GM19372 (cell line): ENCODE measurements around the gene TBC1D19.

ENCODE experiments used
- ATAC-seq: cut with Tn5 transposase; IDR thresholded peaks from one replicate; pipeline ENCODE4 v1.9.1; 2021; ENCODE audit warnings: mild to moderate bottlenecking, low read depth, moderate library complexity; ENCODE audit not compliant: unreplicated experiment

Gene TBC1D19

GRCh38 chr4:26765515-26765914, 181.6 kb downstream of the TBC1D19 start:
- no peak for ATAC-seq

DNA sequence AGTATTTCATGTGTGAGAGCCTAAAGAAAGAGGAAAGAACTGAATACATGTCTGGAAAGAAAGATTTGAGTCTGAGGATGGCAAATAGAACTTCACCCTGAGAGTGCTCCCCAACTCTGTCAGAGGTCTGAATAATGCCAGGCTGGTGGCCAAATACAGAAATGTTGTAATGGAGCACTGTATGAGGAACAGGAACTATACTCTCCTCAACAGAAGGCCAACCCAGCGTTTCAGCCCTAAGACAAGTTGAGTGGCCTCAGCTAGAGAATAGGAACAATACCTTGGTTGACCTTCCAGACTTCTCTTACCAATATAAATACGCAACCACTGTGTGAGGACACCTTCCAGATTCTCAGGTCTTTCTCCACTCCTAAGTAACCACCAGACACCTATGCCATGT, 182.3 kb downstream of the TBC1D19 start:
- ATAC-seq = no peak

DNA sequence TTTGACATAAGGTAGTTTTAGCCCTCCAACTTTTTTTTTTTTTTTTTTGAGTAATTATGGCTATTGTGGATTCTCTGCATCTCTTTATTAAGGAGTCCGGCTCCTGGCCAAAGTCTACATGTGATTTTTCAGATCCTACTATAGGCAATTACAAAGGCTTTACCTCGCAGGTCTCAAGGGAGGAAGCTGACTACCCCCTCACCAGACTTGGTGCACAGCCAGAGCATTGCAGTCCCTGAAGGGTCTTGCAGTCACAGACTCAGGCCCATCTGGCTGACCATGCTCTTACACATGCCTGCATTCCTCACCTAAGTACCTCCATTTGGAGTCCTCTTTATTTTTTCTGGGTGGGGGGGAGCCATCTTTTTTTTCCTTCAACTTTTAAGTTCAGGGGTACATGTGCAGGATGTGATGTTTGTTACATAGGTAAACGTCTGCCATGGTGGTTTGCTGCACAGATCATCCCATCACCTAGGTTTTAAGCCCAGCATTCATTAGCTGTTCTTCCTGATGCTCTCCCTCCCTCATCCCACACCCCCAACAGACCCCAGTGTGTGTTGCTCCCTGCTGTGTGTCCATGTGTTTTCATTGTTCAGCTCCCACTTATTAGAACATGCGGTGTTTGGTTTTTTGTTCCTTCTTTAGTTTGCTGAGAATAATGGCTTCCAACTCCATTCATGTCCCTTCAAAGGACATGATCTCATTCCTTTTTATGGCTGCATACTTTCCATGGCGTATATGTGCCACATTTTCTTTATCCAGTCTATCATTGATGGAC, 188.4 kb downstream of the TBC1D19 start:
- ATAC-seq = no peak

DNA sequence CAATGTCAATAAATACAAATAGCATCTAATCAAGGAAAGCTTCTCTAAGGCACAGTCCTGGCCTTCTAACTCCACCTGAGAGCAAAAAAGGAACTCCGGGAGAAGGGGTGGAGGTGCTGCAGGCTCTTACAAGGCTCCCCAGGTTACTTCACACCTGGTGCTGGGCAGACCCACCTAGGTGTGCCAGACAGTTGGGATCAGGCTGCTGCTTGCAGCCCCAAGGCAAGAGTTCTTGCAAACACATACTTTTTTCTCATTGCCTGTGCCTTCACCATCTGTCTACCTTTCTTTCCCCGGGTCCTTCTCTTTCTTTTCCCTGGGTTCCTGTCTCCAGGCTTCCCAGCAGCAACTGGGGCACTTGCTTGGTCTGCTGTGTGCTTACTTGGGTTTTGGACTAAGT, 195.3 kb downstream of the TBC1D19 start:
- ATAC-seq = no peak

GRCh38 chr4:26779674-26780073, 195.8 kb downstream of the TBC1D19 start:
- no peak for ATAC-seq

DNA sequence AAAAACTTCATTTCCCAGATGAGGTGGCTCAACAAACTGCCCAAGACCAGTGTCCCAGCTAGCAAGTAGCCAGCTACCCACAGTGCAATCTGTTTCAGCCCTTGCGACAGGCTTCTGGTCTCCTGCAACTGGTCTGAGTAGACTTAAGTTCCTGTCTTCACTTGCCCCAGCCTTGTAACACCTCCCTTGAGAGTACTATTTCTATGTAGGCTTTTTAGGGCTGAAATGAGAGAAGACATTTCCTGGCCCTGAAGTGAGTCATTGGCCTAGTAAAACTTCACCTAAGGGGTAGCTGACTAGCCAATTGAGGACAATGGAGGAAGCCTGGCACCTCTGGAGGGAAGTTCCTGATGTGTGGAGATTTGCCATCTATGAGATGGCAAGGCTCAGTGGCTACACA, 196.7 kb downstream of the TBC1D19 start:
- ATAC-seq = no peak

DNA sequence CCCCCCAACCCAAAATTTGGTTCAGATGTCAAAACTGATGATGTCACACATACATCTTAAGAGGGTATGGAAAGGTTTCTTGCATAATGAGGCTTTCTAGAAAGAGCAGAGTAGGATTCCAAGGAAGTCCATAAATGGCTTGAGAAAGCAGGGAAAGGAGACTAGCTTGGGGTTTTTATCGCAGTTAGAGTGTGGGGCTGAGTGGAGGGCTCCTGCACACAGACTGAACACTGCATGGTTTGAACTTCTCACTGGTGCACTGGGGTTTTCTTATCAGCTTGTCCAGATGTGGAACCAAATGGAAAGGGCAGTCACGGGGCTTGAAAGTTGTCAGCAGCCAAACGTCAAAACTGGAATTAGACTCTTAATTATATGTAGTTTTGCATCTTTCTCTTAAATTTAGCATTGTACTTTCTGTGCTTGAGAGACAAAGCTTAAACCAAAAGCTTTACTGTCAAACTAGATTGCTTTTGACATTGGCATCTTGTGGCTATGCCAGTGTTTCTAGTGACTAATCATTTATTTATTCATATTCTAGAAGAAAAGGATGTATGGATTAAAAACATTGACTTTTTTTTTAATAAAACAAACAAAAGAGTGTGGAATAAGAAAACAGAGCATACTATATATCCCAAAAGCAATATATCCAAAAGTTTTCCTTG, 198.4 kb downstream of the TBC1D19 start:
- ATAC-seq = no peak

DNA sequence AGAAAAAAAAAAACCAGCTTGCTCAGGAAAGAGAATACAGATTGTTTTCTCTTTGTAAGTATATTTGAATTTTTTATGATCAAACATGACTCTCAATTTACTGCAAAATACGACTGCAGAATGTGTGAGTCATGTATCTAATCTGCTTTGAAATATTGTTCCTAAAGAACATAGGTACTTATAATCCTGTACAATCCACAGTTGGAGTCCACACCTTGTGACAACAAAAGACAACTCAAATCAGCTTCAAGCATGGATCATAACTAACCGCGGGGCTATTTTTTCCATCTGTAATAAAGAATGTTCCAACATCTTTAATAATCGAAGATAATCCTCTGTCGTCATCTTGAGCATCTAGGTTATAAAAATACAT, 198.9 kb downstream of the TBC1D19 start:
- ATAC-seq = no peak

DNA sequence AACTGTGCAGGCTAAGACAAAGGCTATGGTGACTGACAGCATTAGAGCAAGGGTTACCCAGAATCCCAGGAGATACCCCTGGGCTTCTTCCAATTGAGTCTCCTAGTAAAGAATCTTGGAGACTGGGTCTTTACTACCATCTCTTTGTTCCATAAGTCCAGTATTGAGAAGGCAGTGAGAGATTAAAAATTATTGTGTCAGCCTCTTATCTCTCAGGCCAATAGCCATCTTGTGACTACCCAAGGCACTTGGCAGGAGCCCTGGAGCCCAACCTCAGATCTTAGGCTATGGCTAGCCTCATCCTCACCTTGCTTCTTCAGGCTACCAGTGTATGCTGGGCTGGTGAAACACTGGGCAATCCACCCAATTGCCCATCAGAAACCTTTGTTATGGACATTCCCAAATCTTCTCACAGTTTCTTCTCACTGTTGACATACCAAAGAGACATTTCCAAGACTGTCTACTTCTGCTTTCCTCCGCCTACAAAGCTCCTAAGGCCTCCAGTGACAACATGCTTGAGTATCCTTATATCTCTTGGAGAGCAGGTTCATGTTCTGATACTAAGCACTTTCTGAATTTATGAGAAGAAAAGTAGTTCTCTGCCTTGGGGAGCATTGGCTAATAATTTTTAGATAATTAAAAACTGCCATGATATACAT, 200.5 kb downstream of the TBC1D19 start:
- ATAC-seq = no peak

GRCh38 chr4:26785312-26785711, 201.4 kb downstream of the TBC1D19 start:
- no peak for ATAC-seq

GRCh38 chr4:26785810-26786209, 201.9 kb downstream of the TBC1D19 start:
- ATAC-seq = no peak

DNA sequence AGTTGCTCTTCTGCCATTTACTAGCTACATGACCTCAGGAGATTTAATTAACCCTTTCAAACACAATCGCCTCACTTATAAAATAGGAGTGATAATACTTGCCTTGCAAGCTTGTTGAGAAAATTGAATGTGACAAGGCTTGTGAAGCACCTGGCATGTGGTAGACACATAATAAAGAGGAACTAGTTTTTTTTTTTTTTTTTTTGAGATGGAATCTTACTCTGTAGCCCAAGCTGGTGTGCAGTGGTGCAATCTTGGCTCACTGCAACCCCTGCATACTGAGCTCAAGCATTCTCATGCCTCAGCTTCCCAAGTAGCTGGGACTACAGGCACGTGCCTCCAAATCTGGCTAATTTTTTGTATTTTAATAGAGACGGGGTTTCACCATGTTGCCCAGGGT, 203.0 kb downstream of the TBC1D19 start:
- ATAC-seq = no peak

- ATAC-seq = no peak
Observed at GRCh38 chr4:26787461-26788340, 203.8 kb downstream of the TBC1D19 start.

GRCh38 chr4:26788341-26788733, 204.5 kb downstream of the TBC1D19 start:
- ATAC-seq = no peak

DNA sequence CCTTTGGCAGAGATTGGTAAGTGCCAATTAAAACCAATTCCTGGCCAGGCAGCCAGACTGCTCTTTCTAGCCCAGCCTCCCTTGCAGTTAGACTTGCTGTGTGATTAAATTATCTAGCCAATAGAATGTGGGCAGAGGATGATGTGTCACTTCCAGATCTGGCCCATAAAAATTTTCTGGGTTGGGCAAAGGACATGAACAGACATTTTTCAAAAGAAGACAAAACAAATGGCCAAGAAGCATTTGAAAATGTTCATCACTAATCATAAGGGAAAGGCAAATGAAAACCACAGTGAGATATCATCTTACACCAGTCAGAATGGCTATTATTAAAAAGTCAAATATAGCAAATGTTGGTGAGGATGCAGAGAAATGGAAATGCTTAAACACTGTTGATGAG, 205.3 kb downstream of the TBC1D19 start:
- ATAC-seq = no peak

- no peak for ATAC-seq
Observed at GRCh38 chr4:26791346-26791745, 207.5 kb downstream of the TBC1D19 start.

GRCh38 chr4:26792639-26793038, 208.8 kb downstream of the TBC1D19 start:
- ATAC-seq = no peak

DNA sequence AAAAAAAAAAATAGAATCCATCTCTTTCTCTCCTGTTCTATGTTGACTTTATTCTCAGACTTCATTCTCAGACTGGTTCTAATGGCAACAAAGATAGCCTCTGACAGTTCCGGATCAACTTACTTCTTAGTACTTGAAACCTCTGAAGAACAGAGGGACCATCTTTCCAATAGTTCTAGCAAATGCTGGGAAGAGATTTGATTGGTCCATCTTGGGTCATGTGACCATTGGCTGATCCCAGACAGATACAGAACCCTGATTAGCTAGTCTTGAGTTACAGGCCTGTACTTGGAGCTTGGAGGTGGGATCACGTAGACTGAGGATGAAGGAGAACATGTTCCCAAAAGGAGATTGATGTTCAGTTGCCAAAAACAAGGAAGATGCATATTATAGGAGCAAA, 209.9 kb downstream of the TBC1D19 start:
- no peak for ATAC-seq

DNA sequence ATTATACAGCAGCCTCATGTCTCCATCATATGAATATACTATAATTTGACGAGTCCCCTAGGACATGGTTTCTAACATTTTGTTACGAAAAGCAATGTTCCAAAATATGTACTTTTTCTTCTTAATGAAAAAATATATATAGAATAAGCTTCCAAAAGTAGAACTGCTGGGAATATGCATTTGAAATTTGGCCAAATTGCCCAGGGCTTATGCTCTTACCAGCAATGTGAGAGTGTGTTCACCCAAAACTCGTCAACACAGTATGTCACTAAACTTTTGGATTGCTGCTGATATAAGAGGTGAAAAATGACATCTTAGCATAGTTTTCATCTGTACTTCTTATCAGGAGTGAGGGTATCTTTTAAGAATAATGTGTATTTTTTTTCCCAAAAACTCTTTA, 212.2 kb downstream of the TBC1D19 start:
- ATAC-seq = no peak

DNA sequence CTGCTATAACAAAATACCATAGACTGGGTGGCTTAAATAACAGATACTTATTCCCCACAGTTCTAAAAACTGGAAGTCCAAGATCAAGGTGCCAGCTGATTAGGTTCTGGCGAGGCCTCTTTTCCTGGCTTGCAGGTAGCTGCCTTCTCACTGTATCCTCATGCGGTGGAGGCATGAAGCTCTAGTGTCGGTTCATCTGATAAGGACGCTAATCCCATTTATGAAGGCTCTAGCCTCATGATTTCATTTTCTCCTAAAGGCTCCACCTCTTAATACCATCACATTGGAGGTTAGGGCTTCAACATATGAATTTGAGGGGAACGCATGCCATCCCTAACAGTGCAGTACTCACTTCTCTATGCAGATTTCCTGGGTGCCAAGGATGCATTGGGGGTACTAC, 218.9 kb downstream of the TBC1D19 start:
- ATAC-seq = no peak
